Testis (tissue), 3 donors: Measurements from ENCODE around the gene RBM20. TPM values are rescaled to one million over a fixed set of nuclear protein-coding genes. Genes with fewer than 3 reads are reported as not detected.

Experiments used
- DNase-seq: peaks from one replicate; pipeline ENCODE4 v3.0.0-alpha.2; 2019
- H3K27ac ChIP-seq, 2 donors: fragments of 200-600 bp; sonication (generic); one replicate each; pipeline ENCODE4 v1.5.1; 2019
- H3K27me3 ChIP-seq: fragments of 200-600 bp; sonication (generic); one replicate; pipeline ENCODE4 v1.5.1; 2019
- H3K36me3 ChIP-seq: fragments of 200-600 bp; sonication (generic); one replicate; pipeline ENCODE4 v1.5.1; 2017; ENCODE audit warnings: low read depth; ENCODE audit errors: missing control alignments
- H3K4me1 ChIP-seq: fragments of 200-600 bp; sonication (generic); one replicate; pipeline ENCODE4 v1.5.1; 2019
- H3K4me3 ChIP-seq, 2 donors: fragments of 200-600 bp; sonication (generic); one replicate each; pipeline ENCODE4 v1.5.1; 2017 to 2019
- H3K9me3 ChIP-seq: fragments of 200-600 bp; sonication (generic); one replicate; pipeline ENCODE4 v1.5.1; 2017
- CTCF ChIP-seq, 3 experiments: fragments of 450-650 bp in 2 of 3; fragments of 200-600 bp in 1 of 3; sonication (generic) in 1 of 3; IDR thresholded peaks; one replicate each; pipeline ENCODE4 v1.5.1; 2016 to 2019; ENCODE audit warnings: antibody characterized with exemption in 3 of 3, mild to moderate bottlenecking in 2 of 3, moderate library complexity in 1 of 3
- POLR2A ChIP-seq: fragments of 450-650 bp; IDR thresholded peaks from one replicate; pipeline ENCODE4 v1.6.1; 2017; ENCODE audit warnings: antibody characterized with exemption, mild to moderate bottlenecking, moderate library complexity
- WGBS, 2 donors: methylation state at CpG; one replicate each; pipeline ENCODE4 v1.1.5; 2018; 5-methylcytosine and 5-hydroxymethylcytosine counted together
- intact Hi-C: fragments of 100-400 bp; cut with DNase I; formaldehyde crosslinking; loops from one replicate; pipeline ENCODE4 v1.15.1; 2023; ENCODE audit warnings: low total_unique reads
- polyA plus RNA-seq: library from polyadenylated mRNA; stranded (reverse); fragments of 350-450 nt; fragmentation: Illumina TruSeq; extraction: RNeasy Lipid Tissue Mini Kit (QIAGEN cat#74804); gene quantifications from one replicate; pipeline ENCODE4 v1.2.3, GENCODE V29; 2014; ENCODE audit warnings: low read depth, low replicate concordance; ENCODE audit not compliant: insufficient read depth
- total RNA-seq, 2 donors: library from RNA; depleted of rRNA; stranded (reverse); fragments of >200 nt; gene quantifications; one replicate each; pipeline ENCODE4 v1.2.3, GENCODE V29; 2016

Gene RBM20
- total and polyA plus RNA-seq, 3 donors from 2014 or later = 1.7 to 5.3 (median 3.1) TPM

GRCh38 chr10:110646417-110647135 is 2.4 kb downstream of the RBM20 start:
- no peaks in the 10 kb centered on the region for H3K27me3 ChIP-seq
- whole genome bisulfite sequencing, 2 donors = 61 to 70% methylated on average over 13 of the region's 13 CpGs
- H3K9me3 ChIP-seq = no peaks in the 10 kb centered on the region
- no peak overlapping the region for H3K4me3 ChIP-seq
- intact Hi-C loops = no loop called here
- H3K27ac ChIP-seq = no peak overlapping the region
- TF ChIP-seq POLR2A (no peak), CTCF (IDR thresholded peaks at IDR 0.05) (no peak)
- no peak for DNase-seq
- peaks cover 3% of the 10 kb centered on the region for H3K4me1 ChIP-seq
- H3K36me3 ChIP-seq = no peaks in the 10 kb centered on the region

DNA sequence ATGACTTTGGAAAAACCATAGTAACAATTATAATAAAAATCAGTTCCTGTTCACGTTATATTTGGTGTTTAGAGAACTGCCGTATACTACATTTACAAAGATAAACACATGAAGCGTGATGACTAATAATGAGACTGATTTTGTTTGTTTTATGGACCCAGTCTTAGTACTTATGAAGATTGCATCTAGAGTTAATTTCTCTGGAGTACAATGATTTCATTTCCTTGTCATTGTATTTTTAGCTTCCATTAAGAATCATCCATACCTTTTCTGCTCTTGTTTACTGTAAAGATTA is 2.9 kb downstream of the RBM20 start:
- Histone ChIP-seq H3K9me3 (no peaks in the 10 kb centered on the region), H3K27ac (no peak overlapping the region), H3K36me3 (no peaks in the 10 kb centered on the region), H3K27me3 (no peaks in the 10 kb centered on the region), H3K4me1 (peaks cover 3% of the 10 kb centered on the region), H3K4me3 (no peak overlapping the region)
- 82 to 92% methylated on average over 3 of the region's 3 CpGs for WGBS, 2 donors
- no peak for TF ChIP-seq POLR2A
- no peak for TF ChIP-seq CTCF (IDR thresholded peaks at IDR 0.05)
- no peak for DNase-seq
- intact Hi-C loops = no loop called here

DNA sequence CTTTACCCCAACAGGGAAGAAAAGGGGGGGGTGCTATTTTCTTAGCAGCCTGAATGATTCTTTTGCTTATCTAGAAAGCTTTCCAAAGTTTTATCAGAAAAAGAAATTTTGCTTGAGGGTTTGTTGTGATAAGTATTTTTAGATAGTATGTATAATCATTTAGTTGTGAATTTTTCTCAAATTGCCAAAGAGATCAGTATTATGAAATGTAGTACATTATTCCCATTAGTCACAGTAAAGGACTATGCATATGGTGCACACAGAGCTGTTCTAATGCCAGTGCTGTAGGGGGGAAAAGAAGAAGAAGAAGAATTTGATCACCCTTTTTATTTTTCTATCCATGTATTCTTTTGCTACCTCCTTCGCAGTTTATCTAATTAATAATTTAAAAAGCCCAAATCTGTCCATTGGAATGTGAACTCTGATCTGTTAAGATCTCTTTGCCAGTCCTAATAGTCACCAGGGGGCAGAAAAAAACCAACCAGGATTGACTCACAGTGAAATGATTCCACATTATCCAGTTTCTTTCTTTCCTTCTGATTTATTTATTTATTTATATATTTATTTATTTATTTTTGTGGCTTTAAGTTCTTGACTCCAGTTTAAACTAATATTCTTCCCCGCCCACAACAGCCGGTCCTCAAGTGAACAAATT is 4.7 kb downstream of the RBM20 start:
- no peak overlapping the region for H3K27ac ChIP-seq
- H3K4me1 ChIP-seq = no peaks in the 10 kb centered on the region
- no peaks in the 10 kb centered on the region for H3K27me3 ChIP-seq
- intact Hi-C loops = no loop called here
- no peaks in the 10 kb centered on the region for H3K9me3 ChIP-seq
- no peak overlapping the region for H3K4me3 ChIP-seq
- H3K36me3 ChIP-seq = no peaks in the 10 kb centered on the region
- no peak for DNase-seq
- TF ChIP-seq POLR2A (no peak), CTCF (IDR thresholded peaks at IDR 0.05) (no peak)
- 91 to 98% methylated on average over 3 of the region's 3 CpGs for WGBS, 2 donors

GRCh38 chr10:110649347-110650264 is 5.5 kb downstream of the RBM20 start:
- H3K36me3 ChIP-seq = no peaks in the 10 kb centered on the region
- no peaks in the 10 kb centered on the region for H3K4me1 ChIP-seq
- DNase-seq = no peak
- WGBS, 2 donors = 75% methylated on average over 6 of the region's 6 CpGs
- no peak overlapping the region for H3K27ac ChIP-seq
- no peaks in the 10 kb centered on the region for H3K27me3 ChIP-seq
- TF ChIP-seq POLR2A (no peak), CTCF (IDR thresholded peaks at IDR 0.05) (no peak)
- H3K9me3 ChIP-seq = no peaks in the 10 kb centered on the region
- intact Hi-C loops = no loop called here
- no peak overlapping the region for H3K4me3 ChIP-seq
